HG03139 (cell line): ENCODE results near the gene FOXO6.

Source experiments
- ATAC-seq: cut with Tn5 transposase; IDR thresholded peaks from one replicate; pipeline ENCODE4 v1.9.1; 2021; ENCODE audit not compliant: unreplicated experiment

FOXO6 gene

DNA sequence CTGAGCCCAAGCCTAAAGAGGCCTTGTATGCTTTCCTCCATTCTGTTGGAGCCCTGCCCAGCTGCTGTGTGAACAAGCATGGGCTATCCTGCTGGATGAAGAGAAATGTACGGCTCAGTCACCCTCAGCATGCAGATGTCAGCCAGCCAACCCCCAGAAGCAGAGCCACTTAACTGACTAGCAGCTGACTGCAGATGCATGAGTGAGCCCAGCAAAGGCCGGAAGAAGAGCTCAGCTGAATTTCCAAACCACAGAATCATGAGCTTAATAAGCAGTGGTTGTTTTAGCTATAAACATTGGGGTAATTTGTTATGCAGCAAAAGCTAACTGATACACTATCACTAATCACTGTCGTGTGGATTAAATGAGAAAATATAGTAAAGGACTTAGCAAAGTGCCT is 39.0 kb downstream of the FOXO6 start:
- ATAC-seq: no peak

DNA sequence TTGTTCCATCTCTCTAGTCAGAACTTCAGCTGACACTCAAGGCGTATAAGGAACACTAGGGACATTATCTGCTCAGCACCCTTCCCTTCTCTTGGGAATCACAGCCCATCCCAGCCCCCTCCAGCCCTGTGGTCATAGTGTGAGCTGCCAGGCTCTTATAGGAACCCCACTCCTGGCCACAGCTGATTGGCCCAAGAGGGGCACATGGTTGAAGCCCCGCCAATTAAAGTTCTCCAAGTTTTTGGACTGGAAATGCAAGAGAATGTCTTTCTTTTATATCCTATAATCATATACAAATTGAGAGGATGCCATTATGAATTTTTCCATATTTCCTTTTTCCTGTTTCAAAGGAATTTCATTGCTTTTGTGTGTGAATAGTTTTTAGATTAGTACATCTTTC is 40.7 kb downstream of the FOXO6 start:
- ATAC-seq: no peak

DNA sequence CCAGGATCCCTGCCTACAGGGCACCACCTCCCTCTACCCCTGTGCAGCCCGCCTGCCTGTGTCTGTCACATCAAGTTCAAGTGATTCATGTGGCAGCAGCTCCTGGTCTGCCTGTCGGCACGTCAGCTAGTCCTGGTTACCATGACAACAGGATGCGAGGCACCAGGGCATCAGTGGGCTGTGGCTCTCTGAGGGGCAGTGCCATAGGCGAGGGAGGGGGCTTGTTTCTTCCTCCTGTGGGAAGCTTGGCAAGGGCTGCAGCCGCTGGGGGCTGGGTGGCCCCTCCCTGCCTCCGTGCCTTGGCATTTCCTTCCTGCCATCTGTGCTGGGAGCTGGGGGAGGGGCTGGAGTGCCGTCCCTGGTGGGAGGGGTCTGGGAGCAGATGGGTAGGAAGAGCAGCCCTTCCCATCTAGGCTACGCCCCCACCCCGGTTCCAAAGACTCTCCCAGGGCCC is 43.1 kb downstream of the FOXO6 start:
- no peak for ATAC-seq

DNA sequence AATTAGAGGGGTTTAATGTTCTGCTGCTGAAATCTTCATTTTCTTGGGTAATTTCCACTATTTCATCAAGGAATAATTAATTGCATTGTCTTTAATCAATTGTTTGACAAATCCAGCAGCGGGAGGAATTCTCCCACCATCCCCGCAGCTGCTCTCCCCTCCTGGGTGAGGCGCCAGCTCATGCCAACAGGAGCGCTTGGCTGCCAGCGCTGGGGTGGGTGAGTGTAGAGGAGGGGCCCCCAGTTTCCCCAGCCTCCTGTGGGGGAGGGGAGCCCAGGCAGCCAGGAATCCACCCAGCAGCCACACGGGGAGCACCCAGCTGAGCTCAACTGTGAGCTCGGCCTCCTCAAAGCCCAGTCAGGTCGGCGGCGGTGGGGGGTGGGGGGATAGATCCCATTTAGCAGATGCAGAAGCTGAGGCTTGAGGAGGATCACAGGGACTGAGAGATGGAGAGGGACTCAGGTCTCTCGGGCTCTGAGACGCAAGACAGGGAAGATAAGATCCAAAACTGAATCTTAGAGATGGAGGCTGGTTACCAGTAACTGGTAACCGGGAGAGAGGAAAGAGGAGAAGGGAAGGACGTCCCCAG is 46.5 kb downstream of the FOXO6 start:
- ATAC-seq: no peak

DNA sequence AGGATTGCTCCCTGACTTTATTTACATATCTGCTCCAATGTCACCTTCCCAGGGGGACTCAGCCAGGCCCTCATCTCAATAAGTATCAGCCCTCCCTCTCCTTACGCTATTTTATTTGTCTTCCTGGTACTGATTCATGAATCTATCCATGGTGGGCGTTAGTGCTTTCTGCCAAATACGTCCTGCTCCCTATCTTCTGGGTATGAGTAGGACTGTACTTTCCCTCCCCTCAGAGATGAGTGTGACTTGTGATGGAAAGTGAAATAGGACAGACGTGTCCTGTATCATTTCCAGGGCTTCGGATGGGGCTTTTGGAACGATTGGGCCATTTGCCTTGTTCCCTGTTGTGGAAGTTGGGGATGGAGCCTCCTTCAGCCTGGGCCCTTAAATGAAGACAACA is 47.5 kb downstream of the FOXO6 start:
- ATAC-seq: no peak

DNA sequence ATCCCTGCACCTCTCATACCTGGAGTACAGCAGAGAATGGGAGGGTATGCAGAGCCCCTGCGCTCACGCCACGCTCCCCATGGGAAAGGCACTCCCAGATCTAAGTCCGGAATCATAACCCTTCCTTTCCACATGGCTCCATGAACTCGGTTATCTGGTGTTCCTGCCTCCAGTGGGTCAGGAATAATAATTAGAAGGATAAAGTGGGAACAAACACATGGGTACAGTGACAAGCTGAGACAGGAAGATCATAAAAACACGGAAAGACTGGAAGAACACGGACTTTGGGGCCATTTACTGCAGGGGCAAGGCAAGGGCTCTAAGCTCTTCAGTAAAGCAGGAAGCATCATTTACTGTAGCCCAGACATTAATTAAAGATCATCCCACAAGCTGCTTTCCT is 48.6 kb downstream of the FOXO6 start:
- ATAC-seq: no peak

DNA sequence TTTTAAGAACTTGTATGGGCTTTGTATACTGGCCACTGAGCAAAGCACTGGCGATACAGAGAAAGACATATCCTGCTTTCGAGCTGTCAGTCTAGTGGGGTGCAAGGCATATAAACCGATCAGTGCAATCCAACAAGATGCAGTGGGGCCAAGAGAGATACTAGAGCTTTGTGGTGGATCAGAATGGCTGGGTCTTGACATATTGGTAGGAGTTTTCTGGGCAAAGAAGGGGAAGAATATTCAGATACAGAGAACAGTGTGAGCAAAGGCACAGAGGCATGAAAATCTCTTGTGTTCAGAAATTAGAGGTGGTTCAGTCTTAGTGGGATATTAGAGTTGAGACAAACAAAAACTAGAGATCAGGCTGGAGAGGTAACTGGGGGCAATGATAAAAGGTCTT is 49.2 kb downstream of the FOXO6 start:
- no peak for ATAC-seq

DNA sequence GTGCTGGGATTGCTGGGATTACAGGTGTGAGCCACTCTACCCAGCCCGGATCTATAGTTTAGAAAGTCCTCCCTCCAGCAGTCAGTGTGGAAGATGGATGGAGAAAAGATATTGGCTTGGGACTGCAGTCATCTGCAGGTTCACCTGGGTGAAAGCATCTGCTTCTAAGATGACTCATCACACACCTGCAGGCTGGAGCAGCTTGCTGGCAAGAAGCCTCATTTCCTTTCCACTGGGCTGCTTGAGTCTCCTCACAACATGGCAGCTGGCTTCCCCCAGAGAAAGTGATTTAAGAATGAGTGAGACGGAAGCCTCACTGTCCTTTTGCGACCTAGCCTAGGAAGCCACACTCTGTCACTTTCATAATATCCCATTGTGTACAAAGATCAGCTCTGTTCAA is 50.0 kb downstream of the FOXO6 start:
- ATAC-seq: no peak

DNA sequence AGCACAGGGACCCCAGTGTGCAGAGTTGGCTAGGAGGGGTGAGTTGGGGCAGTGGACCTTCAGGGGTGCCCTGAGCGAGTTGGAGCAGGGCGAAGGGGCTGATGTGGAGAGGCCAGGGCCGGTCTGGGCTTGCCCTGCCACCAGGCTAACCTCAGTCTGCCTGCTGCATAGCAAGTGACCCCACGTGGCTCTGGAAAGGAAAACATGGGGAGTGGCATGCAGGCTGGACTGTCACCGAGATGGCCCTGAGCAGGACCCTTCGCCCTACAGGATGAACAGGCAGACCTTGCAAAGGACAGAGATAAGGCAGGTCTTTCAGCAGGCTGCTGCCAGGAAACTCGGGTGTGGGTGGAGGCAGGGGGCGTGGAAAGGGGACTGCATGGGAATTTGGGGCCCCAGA is 51.5 kb downstream of the FOXO6 start:
- ATAC-seq: no peak

DNA sequence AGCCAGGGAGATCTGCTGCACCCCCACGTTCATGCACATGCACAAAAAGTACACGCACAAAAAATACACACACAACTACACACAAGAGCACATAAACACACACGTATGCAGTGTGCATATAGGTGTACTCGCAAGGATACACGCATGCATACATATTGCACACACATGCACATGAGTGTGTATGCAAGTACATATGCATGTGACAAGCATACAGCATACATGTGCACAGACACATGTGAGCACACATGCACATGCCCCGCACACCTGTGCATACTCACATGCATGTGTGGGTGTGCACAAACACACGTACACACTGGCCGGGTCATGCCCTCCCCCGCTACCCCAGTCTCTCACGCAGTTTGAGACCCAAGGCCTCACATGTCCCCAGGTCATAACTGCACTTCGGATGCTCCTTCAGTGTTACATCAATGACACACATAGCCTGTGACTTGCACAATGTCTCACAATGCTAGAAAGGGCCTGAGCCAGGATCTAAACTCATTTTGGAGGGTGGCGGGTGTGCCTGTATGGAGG is 52.6 kb downstream of the FOXO6 start:
- ATAC-seq: no peak

DNA sequence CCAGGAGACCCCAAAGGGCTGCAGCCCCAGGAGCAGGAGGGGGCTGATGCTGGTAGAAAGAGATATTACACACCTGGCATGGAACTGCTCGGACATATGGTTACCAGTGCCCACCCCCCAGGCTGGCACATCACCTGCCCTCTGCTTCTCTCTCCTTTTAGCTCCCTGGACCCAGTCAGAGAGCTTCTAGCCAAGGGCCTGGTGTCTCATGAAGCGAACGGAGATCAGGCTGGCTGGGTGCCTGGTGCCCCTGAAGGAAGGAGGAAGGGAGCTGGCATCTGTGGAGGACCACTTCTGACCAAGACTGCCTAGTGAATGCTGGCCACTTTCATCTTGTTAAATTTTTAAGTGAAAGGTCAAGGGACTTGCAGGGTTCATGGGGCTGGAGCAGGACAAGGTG is 53.1 kb downstream of the FOXO6 start:
- no peak for ATAC-seq

DNA sequence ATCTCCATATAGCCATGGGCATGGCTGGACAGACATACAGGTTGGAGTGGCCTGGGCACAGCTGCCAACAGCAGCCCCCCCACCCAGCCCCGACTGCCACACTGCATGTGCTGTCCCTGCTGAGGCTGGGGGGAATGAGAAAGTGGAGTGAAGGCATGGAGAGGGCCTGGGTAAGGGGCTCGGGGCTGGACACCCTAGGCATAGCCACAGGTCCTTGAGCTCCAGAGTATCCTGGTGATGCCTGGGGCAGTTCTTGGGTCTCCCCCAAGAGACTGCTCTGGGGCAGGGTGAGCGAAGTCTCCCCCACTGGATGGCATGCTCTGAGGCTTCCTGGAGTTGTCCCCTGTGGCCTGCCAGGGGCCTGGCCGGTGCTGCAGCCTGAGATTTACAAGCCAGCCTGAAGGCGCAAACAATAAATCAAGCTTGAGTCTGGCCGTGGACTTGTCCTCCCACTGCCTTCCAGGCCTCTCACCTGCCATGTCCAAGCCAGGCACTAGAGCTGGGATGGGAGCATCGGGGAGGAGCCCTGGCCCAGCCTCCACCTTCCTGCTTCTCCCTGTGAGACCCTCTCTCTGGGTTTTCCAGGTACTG is 53.6 kb downstream of the FOXO6 start:
- no peak for ATAC-seq

DNA sequence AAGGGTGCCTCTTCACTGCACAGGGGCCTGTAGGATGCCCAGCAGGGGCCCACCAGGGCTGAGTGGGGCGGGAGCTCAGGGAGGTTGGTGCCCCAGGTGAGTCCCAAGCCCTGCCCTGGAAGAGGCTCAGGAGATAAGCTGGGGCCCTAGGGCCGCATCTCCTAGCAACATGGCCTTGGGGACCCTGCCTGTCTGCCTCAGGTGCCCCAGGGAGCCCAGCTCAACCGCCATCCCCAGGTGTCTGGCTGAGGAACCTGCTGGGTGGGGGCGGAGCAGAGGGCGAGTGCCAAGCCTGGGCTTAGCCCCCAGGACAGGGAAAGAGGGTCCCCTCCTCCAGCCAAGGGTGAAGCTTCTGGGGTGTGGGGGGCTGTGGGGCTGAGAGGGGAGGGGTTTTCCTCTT is 54.8 kb downstream of the FOXO6 start:
- no peak for ATAC-seq

DNA sequence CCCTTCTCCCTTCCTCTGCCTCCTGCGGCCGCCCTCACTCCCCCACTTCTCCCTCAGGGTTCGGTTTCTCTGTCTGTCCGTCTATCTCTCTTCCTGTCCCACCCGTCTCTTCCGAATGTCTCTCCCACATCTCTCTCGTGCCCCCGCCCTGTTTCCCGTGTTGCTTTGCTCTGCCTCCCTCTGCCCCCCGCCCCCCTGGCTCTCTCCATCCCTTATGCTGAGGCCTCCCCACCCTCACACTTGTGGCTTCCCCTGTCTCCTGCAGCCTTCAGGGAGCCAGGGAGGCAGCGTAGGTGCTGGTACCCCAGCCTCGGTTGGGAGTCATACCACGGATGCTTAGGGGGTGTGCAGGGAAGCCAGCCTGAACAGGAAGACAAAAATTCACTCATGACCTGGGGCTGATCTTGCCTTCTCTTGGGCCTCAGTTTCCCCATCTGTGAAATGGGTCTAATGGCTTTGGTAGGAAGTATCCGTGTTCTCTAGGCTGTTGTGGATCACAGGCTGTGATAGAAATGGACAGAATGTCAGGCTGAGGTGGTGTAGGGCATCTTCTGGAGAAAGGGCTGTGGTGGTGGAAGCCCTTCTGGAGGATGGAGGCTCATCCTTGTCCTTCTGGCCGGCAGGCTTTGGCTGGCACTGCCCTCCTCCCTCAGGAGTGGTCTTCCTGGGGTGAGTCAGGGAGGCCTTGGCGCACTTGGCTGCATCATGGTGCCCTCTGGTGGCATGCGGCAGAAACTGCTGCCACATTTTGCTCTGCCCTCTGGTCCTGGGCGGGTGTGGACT is 55.5 kb downstream of the FOXO6 start:
- no peak for ATAC-seq

DNA sequence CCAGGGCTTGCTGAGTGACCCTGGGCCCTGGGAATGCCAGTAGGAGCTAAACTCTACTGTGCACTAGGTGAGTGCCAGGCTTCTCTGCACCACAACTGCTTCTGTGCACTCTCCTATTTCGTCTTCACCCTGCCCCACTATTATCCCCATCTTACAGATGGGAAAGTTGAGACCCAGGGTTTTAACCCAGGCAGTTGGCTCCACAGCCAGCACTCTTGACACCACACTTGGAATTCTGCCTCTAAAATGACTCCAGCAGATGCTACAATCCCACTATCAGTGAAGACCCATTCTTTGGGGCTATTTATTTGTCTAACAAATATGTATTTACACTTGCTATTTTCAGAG is 56.1 kb downstream of the FOXO6 start:
- ATAC-seq: no peak

DNA sequence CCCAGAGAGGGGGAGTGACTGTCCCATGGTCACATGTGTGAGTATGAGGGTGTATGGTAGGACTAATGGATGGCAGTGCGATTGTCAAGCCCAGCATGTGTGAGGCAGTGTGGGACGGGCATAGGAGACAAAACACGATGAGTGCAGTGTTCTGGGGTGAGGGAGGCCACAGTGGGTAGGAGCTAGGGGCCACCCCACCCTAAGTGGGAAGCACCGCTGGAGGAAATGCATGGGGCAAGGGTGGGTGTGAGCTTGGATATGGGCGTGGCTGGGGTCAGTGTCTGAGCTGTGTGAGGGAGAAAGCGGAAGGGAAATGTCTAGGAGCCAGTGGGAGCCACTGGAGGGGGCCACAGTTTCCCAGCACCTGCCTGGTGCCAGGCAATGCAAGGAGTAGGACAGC is 56.5 kb downstream of the FOXO6 start:
- ATAC-seq: no peak

DNA sequence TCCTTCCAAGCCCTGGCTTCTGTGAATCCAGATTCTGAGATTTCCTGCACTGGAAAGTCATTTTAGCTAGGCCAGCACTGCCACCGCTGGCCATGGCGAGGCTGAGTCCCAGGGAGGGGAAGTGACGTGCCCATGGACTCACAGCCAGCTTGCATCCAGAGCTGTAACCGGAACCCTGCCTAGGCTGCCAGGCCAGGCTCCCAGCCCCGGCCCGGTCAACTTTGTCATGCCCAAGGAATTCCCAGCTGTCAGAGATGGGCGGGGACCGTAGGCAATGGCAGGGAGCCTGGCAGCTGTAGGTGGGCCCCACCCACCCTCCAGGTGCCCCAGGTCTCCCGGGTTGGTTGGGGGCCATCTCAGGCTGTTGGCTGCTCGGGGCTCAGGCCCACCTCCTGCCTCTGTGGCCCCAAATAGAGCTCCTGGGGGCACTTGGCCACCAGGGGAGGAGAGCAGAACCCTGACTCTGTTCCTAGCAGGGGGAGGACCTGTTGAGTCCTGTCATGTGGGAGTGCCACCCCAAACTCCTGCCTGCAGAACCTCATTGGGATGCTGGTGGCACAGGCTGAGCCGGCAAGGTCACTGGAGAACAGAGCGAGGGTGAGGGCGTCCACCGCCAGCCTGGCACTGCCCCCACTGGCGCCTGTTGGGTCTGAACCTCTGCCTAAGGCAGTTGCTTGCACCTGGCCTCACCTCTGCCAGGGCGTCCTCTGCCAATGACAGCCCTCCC is 57.8 kb downstream of the FOXO6 start:
- no peak for ATAC-seq

DNA sequence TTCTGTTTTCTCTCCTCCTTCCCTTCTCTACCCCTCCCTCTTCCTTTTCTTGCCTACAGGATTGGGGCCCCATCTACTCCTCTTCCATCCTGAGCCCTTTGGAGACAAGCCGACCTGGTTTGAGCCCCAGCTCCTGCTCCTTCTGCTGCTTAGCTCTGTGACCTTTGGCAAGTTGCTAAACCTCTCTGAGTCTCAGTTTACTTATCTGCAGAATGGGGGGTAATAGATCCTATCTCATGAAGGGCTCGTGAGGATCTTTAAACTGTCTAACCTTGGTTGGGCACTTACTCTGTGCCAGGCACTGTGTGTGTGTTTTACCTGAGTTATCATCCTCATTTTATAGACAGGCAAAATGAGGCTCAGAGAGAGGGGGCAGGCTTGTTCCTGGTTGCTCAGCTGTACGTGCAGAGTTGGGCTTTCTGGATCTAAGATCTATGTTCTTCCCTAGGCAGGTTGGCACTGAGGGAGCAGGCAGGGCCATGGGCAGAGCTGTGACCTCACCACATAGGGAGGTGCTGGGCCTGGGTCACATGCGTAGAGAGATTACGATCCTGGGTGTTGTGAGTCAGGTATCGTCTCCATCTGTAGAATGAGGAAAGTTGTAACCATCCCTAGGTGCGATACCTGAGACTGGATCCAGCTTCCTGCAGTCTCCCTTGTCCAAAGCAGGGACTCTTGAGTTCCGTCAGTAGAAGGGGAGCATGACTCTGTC is 58.5 kb downstream of the FOXO6 start:
- no peak for ATAC-seq

DNA sequence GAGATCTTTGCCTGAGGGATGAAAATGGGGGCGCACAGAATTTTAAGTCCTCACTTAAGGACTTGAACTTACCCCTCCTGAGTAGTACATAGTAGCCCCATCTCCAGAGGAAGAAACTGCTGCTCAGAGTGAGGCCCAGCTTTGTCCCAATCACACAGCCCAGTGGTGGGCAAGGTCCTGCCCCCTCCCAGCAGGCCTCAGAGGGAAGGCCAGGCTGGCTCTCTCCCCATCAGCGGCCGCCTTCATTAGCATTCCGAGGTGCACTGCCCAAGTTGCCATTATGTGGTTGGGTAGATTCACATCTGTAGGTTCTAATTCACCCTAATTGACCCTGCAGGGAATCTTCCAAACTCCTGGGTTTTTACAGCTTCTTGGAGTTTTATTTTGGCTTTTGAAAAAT is 59.1 kb downstream of the FOXO6 start:
- no peak for ATAC-seq

DNA sequence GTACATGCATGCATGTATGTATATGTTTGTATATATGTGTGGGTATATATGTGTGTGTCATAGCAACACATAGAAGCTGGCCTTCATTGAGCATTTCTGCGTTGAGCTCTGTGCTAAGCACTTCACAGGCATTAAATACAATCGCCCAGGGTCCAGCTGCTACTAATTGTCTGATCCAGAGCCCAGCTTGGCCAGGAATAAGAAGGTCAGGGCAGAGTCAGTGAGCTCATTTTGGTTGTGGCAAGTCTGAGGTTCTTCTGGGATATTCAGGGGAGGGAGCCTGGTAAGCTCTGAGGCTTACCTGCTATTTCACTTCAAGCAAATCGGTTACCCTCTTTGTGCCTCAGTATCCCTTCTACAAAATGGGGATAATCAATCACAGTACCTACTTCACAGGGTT is 59.6 kb downstream of the FOXO6 start:
- no peak for ATAC-seq

DNA sequence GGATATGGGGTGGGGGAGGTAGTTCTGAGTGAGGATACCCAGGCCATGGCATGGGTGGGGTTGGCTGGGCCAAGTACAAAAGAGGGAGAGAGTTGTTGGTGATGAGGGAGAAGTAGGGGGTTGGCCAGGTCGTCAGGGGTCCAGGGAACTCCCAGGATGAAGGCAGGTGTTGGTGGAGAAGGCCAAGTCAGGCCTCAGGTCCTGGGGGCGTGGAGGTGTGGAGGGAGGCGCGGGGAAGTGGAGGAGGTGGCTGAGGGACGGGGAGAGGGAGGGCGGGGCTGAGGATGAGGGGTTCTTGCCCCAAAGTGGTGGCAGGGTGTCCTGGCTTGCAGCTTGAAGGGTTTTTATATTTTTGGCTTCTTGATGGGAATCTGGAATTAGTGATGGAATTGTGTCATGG is 61.1 kb downstream of the FOXO6 start:
- no peak for ATAC-seq
